Fibroblast of the aortic adventitia (primary cell): Measurements from ENCODE around the gene EFNA4. TPM values are rescaled to one million over a fixed set of nuclear protein-coding genes. Genes with fewer than 3 reads are reported as not detected.

Experiments used
- DNase-seq: peaks from one replicate; pipeline ENCODE4 v3.0.0-alpha.2; 2010; ENCODE audit warnings: low read depth
- H3K4me3 ChIP-seq: 2 replicates; pipeline ENCODE4 v1.5.1; 2011; ENCODE audit warnings: low read depth, mild to moderate bottlenecking, control low read depth, low read length, moderate library complexity
- CTCF ChIP-seq: IDR thresholded peaks from 2 replicates; pipeline ENCODE4 v1.5.1; 2011; ENCODE audit warnings: mild to moderate bottlenecking, low read length, control low read depth, inconsistent platforms; ENCODE audit not compliant: insufficient read depth
- total RNA-seq: library from RNA; depleted of rRNA; stranded (reverse); fragments of >200 nt; gene quantifications from 2 replicates; pipeline ENCODE4 v1.2.3, GENCODE V29; 2012; ENCODE audit warnings: low replicate concordance

Gene EFNA4
- total RNA-seq, 1 donor, result 2.4 TPM

- no peak overlapping the region for H3K4me3 ChIP-seq
- no peak for DNase-seq
- TF ChIP-seq CTCF, result no peak
Measured at GRCh38 chr1:155079487-155080311, 16.2 kb downstream of the EFNA4 start.

GRCh38 chr1:155080312-155081228 is 17.0 kb downstream of the EFNA4 start:
- H3K4me3 ChIP-seq, result no peak overlapping the region
- no peak for TF ChIP-seq CTCF
- no peak for DNase-seq

- no peak for DNase-seq
- TF ChIP-seq CTCF, result no peak
- no peak overlapping the region for H3K4me3 ChIP-seq
Measured at GRCh38 chr1:155081472-155082300, 18.1 kb downstream of the EFNA4 start.

GRCh38 chr1:155082301-155083051 is 18.9 kb downstream of the EFNA4 start:
- no peak for TF ChIP-seq CTCF
- H3K4me3 ChIP-seq, result no peak overlapping the region
- no peak for DNase-seq

- no peak overlapping the region for H3K4me3 ChIP-seq
- TF ChIP-seq CTCF, result no peak
- DNase-seq, result no peak
Measured at GRCh38 chr1:155083052-155083541, 19.6 kb downstream of the EFNA4 start.
